NB4 (cell line): ENCODE results near the gene RABAC1.

ENCODE experiments used
- CTCF ChIP-seq: IDR thresholded peaks from one replicate; pipeline ENCODE4 v1.5.1; 2012; ENCODE audit warnings: low read depth, low read length
- MAX ChIP-seq: IDR thresholded peaks from 2 replicates; pipeline ENCODE4 v1.6.1; 2011; ENCODE audit warnings: low read depth, low read length
- MYC ChIP-seq: IDR thresholded peaks from 2 replicates; pipeline ENCODE4 v1.6.1; 2011; ENCODE audit warnings: low read depth, low read length
- POLR2A ChIP-seq: IDR thresholded peaks from 2 replicates; pipeline ENCODE4 v1.6.1; 2011; ENCODE audit warnings: mild to moderate bottlenecking; ENCODE audit not compliant: insufficient read length; ENCODE audit errors: extremely low read depth

- TF ChIP-seq CTCF (no peak), POLR2A (no peak), MYC (no peak), MAX (no peak)
These were observed 45.3 kb downstream of the RABAC1 start for GRCh38 chr19:41913538-41914423.
